Right forelimb (tissue), 1 donor: ENCODE data around the gene KRTAP26-1.

Experiments used
- DNase-seq: peaks from one replicate; pipeline ENCODE4 v3.0.0-alpha.2; 2018

KRTAP26-1 gene, protein sequence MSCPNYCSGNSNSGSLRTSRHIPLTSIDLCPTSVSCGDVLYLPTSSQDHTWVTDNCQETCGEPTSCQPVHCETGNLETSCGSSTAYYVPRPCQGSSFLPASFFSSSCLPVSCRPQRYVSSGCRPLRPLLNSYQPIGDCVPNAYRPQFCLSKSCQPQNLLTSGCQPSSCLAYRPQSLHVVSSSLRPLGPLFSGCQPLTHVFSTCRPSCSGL

DNA sequence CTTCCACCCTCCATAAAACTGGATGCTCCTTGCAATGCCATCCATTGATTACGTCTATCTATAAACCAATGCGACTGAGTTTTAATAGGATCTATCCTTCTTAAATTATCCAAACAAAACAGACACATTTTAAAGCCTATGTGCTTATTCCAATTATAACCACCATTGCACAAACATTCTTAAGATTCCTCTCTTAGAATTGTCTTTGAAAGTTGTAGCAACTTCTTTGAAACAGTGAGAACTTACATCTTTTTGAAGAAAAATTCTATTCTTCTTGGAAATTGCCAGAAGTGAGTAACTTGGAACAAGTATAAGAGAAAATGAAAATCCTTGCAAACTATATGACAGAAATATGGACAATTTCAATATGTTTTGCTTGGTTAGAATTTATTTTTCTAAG lies at the start of gene KRTAP26-1:
KRTAP26-1 (minus strand) TSS at position 101 of the 400 bp plus-strand sequence. CDS start 280 bp downstream, outside the sequence.
- DNase-seq = no peak

GRCh38 chr21:30355906-30356305 lies 35.8 kb upstream of the KRTAP26-1 start:
- DNase-seq = no peak

- no peak for DNase-seq
Observed at GRCh38 chr21:30354308-30355005, 34.3 kb upstream of the KRTAP26-1 start.

GRCh38 chr21:30351534-30351933 lies 31.4 kb upstream of the KRTAP26-1 start:
- DNase-seq = no peak

- no peak for DNase-seq
Observed at GRCh38 chr21:30349572-30349971, 29.5 kb upstream of the KRTAP26-1 start.

- DNase-seq = no peak
Observed at GRCh38 chr21:30348506-30348905, 28.4 kb upstream of the KRTAP26-1 start, which contains the start of gene KRTAP23-1. Gene KRTAP23-1, minus strand, starts transcription at chr21:30348606. Its CDS starts 0 bp downstream, at chr21:30348606.

GRCh38 chr21:30345014-30345413 lies 24.9 kb upstream of the KRTAP26-1 start:
- DNase-seq = no peak

DNA sequence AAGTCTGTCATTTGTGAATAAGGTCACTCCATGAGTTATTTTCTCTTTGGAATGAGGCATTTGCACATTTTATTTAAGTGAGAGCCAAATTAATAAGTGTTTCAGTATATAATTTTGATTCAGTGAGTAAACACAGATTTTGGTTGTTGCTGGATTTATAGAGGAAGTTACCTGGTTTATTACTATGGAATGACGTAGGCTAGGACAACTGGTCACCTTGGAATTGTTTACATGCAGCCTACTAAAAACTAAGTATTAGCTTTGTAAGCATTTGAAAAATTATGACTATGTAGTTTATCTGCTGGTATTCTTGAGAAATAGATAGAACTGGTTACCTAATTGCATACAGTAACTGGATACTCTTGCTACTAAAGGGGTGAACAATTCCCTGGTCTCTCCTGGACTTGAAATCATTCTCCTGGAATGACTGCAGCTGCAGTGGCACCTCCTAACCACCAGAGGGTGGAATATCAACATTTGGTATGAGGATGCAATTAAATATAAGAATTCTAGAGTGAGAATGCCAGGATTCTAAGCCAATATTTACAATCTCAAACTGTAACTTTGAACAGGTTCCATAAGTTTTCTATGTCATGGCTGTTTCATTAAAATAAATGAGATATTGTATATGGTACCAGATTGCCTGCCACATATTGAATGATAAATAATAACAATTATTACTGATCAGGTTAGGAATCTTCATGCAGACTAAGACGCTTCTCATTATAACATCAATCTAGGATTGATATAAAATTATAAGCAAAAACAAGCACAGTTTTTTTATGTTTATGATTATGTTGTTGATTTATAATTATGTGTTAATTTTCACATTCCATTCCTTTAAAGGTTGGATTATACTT lies 20.8 kb upstream of the KRTAP26-1 start:
- no peak for DNase-seq

- DNase-seq = no peak
Observed at GRCh38 chr21:30338717-30339116, 18.6 kb upstream of the KRTAP26-1 start.

- DNase-seq = no peak
Observed at GRCh38 chr21:30337772-30338171, 17.7 kb upstream of the KRTAP26-1 start.

GRCh38 chr21:30337276-30337744 lies 17.2 kb upstream of the KRTAP26-1 start, which contains the start of gene KRTAP27-1:
Gene KRTAP27-1, minus strand, starts transcription at chr21:30337694. Its CDS starts 26 bp downstream, at chr21:30337668.
- no peak for DNase-seq

- no peak for DNase-seq
Observed at GRCh38 chr21:30336596-30336995, 16.5 kb upstream of the KRTAP26-1 start.

DNA sequence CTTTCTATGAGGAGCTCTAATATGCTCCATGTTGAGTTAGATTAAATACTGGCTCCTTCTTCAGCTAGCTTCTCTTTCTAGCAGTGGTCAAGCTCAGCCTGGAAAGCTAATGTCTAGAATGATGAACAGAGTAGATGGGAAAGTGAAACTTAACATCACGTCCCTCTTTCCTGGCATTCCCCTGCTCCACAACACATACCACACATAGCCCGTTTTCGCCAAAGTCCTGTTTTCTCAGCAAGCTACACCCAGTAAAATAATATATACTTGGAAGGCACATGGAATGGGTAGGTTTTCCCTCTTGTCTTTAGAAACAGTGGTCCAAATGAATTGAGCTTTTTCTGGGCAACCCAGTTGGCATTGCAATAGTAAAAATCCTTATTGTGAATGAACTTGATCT lies 13.6 kb upstream of the KRTAP26-1 start:
- no peak for DNase-seq

DNA sequence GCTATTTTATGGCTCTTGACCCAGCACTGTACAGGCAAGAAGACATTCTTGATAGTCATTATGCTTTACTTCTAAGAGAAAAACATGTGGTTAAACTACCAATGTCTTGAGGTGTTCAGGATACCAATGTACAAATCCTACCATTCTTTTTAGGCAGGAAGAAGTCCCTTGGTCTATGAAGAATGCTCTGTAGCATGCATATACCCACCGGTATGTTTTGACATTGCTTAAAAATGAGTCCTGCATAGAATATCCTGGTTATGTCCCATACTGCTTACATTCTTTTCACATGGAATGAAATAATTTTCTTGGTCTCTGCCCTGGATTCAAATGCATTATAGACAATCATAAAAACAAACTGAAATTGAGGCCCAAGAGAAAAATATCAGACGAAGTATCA lies 12.6 kb upstream of the KRTAP26-1 start:
- no peak for DNase-seq

- DNase-seq = no peak
Observed at GRCh38 chr21:30329203-30329875, 9.2 kb upstream of the KRTAP26-1 start.

DNA sequence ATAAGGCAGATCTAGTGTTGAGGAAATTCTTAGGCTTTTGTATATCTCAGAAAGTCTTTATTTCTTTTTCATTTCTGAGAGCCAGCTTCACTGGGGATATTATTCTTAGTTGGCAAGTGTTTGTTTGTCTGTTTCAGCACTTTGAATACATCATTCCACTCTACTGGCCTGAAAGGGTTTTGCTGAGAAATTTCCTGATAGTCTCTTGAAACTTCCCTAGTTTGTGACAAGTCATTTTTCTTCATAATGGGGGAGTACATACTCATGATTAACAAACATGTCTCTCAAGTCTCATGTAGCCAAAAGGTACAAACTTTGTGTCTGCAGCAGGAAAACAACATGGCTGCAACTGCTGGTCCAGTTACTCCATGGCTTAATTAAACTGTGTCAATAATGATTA lies 6.3 kb upstream of the KRTAP26-1 start:
- no peak for DNase-seq

DNA sequence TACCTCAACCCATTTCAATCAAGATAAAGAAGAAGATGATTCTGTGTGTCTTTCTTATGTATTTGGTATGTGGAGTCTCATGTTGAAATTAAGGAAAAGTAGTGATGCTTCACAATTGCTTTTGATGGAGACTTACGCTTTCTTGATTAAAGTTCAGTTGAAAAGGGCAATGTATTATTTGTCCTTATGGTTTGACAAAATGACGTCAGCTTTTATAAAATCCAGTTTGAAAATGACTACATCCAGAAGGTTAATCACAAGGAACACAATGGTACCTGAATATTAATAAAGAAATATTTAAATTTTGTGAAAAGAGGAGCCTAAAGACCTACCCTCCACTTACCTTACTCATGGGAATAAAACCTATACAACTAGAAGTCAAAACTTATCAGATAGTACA lies 4.4 kb downstream of the KRTAP26-1 start:
- no peak for DNase-seq

DNA sequence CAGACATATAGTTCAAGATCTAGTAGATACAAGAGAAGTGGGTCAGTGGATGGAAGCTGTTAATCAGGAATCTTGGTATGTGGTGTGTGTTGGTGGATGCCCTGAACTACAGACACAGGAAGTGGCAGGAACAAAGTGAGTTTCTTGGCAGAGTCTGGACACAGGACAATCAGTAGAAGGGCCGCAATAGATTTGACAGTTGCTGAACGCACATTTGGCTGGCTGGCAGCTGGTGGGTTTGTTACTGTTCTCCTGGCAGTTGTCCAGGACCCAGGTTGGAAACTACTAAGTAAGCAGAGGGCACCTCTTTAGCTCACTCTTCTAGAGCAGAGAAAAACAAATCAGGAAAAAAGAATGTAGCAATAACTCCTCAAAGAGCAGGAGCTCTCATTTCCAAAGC lies 13.2 kb downstream of the KRTAP26-1 start:
- DNase-seq = no peak

GRCh38 chr21:30305136-30305535 lies 15.0 kb downstream of the KRTAP26-1 start:
- no peak for DNase-seq

DNA sequence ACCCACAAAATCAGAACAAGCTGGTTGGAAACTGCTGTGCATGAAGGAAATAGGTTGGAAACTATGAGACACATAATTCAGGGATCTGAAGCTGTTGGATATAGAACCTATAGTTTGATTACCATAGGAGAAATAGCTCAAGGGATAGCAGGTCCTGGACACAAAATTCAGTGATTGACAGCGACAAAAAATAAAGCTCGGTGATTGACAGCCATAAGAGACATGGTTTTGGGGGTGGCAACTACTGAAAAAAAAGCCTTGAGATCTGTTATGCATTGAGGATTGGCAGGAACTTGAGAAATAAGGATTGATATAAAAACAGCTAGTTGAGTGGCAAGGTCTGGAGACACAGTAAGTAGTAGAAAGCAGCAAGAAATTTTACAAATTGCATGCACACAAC lies 30.9 kb downstream of the KRTAP26-1 start, which contains the start of gene KRTAP25-1:
KRTAP25-1 (minus strand) TSS at position 300 of the 400 bp plus-strand sequence; CDS start at position 276, 24 bp downstream.
- no peak for DNase-seq

DNA sequence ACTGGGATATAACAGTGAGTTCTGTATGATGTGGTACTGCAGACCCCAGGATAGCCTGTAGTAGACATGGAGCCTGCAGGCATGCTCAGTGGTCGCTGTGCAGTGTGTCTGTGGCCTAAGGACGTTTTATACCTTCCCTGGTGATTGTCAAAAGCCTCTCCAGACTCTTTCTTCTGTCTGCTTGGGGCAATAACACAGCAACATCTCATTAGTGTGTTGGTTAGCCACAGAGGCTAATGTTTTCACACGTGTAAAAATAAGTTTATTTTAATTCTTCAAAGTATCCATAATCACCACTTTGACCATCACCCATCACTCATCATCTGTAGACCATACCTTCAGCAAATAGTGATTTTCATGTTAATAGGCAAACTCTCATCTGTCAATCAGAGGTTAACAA lies 37.3 kb downstream of the KRTAP26-1 start, which contains the start of gene KRTAP24-1:
KRTAP24-1 (minus strand) TSS at position 101 of the 400 bp plus-strand sequence; CDS start at position 83, 18 bp downstream.
- no peak for DNase-seq

- DNase-seq = no peak
Observed at GRCh38 chr21:30271611-30272010, 48.5 kb downstream of the KRTAP26-1 start.
